K562 (cell line): Measurements from ENCODE around the gene MARCHF9. TPM values are rescaled to one million over a fixed set of nuclear protein-coding genes. Genes with fewer than 3 reads are reported as not detected.
A peak's percentile ranks its signal among the peaks of the same experiment; 100 is the strongest.

ENCODE experiments used
- ATAC-seq: fragments of 200-7000 bp; cut with Tn5 transposase; 3 replicates; pipeline ENCODE4 v1.9.1; 2020; ENCODE audit warnings: moderate library complexity
- BruUV-seq: library from RNA; stranded (reverse); fragments of 400-500 nt; replicated peaks from 2 replicates; lab custom pipeline; 2021; lab: Mats Ljungman, UMichigan
- CTCF ChIA-PET: fragments of 300-600 bp; formaldehyde crosslinking; extraction: SDS; loops from one replicate; lab custom pipeline; 2021; ENCODE audit warnings: low intra/inter-chr PET ratio; lab: Yijun Ruan, JAX
- POLR2A ChIA-PET: fragments of 300-600, 350-650 bp; sonication (Branson Sonifier 250); formaldehyde crosslinking; extraction: SDS; loops from one replicate; lab custom pipeline; 2021; ENCODE audit warnings: antibody characterized with exemption, inconsistent platforms; lab: Yijun Ruan, JAX
- DNase-seq, 4 experiments: peaks; one replicate each; pipeline versions ENCODE4 v3.0.0 to v3.0.0-alpha.2; 2011 to 2018; ENCODE audit warnings: low spot score in 3 of 4, mixed read lengths in 3 of 4; ENCODE audit errors: extremely low read depth in 1 of 4
- FAIRE-seq: peaks from 2 replicates; lab custom pipeline; 2011; peaks lifted over from hg19 to GRCh38; lab: Jason Lieb, UNC
- H2AFZ ChIP-seq: 2 replicates; pipeline ENCODE4 v1.6.0; 2011; ENCODE audit warnings: low read depth, low read length, control low read depth, inconsistent platforms
- H3K27ac ChIP-seq: fragments of 200-600 bp; 3 replicates; pipeline ENCODE4 v1.8.0; 2011; ENCODE audit warnings: low read depth, mild to moderate bottlenecking, control low read depth, inconsistent platforms, low read length, moderate library complexity, mixed read lengths; ENCODE audit errors: extremely low read depth
- H3K27me3 ChIP-seq, 2 experiments: fragments of 300-600 bp in 1 of 2; 2 replicates in 1 of 2; 3 replicates in 1 of 2; pipeline versions ENCODE4 v1.6.0 to v1.8.0; 2011; ENCODE audit warnings: inconsistent platforms in 2 of 2, low read length in 2 of 2, mild to moderate bottlenecking in 1 of 2, mixed read lengths in 1 of 2, moderate library complexity in 1 of 2; ENCODE audit not compliant: control insufficient read depth in 2 of 2, insufficient read depth in 2 of 2
- H3K36me3 ChIP-seq: fragments of 300-600 bp; 3 replicates; pipeline ENCODE4 v1.8.0; 2011; ENCODE audit warnings: mild to moderate bottlenecking, low read length, inconsistent platforms; ENCODE audit not compliant: control insufficient read depth, insufficient read depth
- H3K4me1 ChIP-seq, 2 experiments: fragments of 200-600 bp in 1 of 2; replicated peaks in 1 of 2; 2 replicates in 1 of 2; 3 replicates in 1 of 2; pipeline versions ENCODE4 v1.5.1 to v1.8.0; 2011; ENCODE audit warnings: inconsistent platforms in 2 of 2, low read length in 2 of 2, mild to moderate bottlenecking in 1 of 2, mixed read lengths in 1 of 2, moderate library complexity in 1 of 2; ENCODE audit not compliant: control insufficient read depth in 2 of 2, insufficient read depth in 2 of 2
- H3K4me2 ChIP-seq: 2 replicates; pipeline ENCODE4 v1.6.1; 2011; ENCODE audit warnings: low read length, control low read depth, inconsistent platforms, mixed read lengths; ENCODE audit not compliant: insufficient read depth
- H3K4me3 ChIP-seq: fragments of 200-600 bp; sonication (generic), shearing (Covaris generic); 2 replicates; pipeline ENCODE4 v1.5.1; 2016; ENCODE audit warnings: control low read depth, inconsistent platforms
- H3K79me2 ChIP-seq: fragments of 200-600 bp; 3 replicates; pipeline ENCODE4 v1.8.0; 2011; ENCODE audit warnings: low read length, inconsistent platforms; ENCODE audit not compliant: control insufficient read depth, insufficient read depth
- H3K9ac ChIP-seq, 2 experiments: 2 replicates each; pipeline versions ENCODE4 v1.6.0 to v1.6.1; 2011; ENCODE audit warnings: low read depth in 2 of 2, low read length in 2 of 2, control low read depth in 1 of 2, inconsistent platforms in 1 of 2, mild to moderate bottlenecking in 1 of 2, mixed read lengths in 1 of 2; ENCODE audit not compliant: insufficient read depth in 1 of 2
- H3K9me1 ChIP-seq: one replicate; pipeline ENCODE4 v1.6.0; 2011; ENCODE audit warnings: inconsistent platforms, mild to moderate bottlenecking, low read length, moderate library complexity; ENCODE audit not compliant: control insufficient read depth, insufficient read depth
- H3K9me3 ChIP-seq: replicated peaks from 2 replicates; pipeline ENCODE4 v1.5.1; 2011; ENCODE audit warnings: low read depth, low read length, inconsistent platforms; ENCODE audit not compliant: control insufficient read depth, insufficient read depth
- H4K20me1 ChIP-seq: replicated peaks from 2 replicates; pipeline ENCODE4 v1.6.1; 2011; ENCODE audit warnings: low read length, inconsistent platforms, mixed read lengths; ENCODE audit not compliant: control insufficient read depth, insufficient read depth
- ARNT ChIP-seq, 2 experiments: fragments of 450-650 bp; IDR thresholded peaks; 2 replicates each; pipeline ENCODE4 v1.6.1; 2016; ENCODE audit warnings: mild to moderate bottlenecking in 1 of 2
- CCNT2 ChIP-seq: IDR thresholded peaks from 2 replicates; pipeline ENCODE4 v1.6.1; 2011; ENCODE audit warnings: borderline replicate concordance, low read depth, mild to moderate bottlenecking, moderate library complexity, mixed read lengths, low read length; ENCODE audit not compliant: insufficient read length; ENCODE audit errors: extremely low read depth
- HDAC1 ChIP-seq, 2 experiments: fragments of 450-650 bp; IDR thresholded peaks; 2 replicates each; pipeline ENCODE4 v1.6.1; 2016 to 2017; ENCODE audit warnings: inconsistent platforms in 1 of 2, mild to moderate bottlenecking in 1 of 2, moderate library complexity in 1 of 2
- KLF13 ChIP-seq: fragments of 450-650 bp; IDR thresholded peaks from 2 replicates; pipeline ENCODE4 v1.6.1; 2016; ENCODE audit warnings: missing genetic modification characterization, low read depth, mild to moderate bottlenecking, missing compliant biosample characterization, moderate library complexity, borderline replicate concordance
- MAX ChIP-seq: sonication (generic); formaldehyde crosslinking; IDR thresholded peaks from 2 replicates; pipeline ENCODE4 v1.9.0; 2022; ENCODE audit warnings: mild to moderate bottlenecking, missing genetic modification reagents
- MXD1 ChIP-seq: fragments of 250-450 bp; sonication (Bioruptor Pico); IDR thresholded peaks from 2 replicates; pipeline ENCODE4 v1.8.0; 2021; ENCODE audit warnings: borderline replicate concordance, mild to moderate bottlenecking, moderate library complexity; ENCODE audit not compliant: poor library complexity, severe bottlenecking
- NR0B1 ChIP-seq: fragments of 450-650 bp; IDR thresholded peaks from one replicate; pipeline ENCODE4 v1.6.1; 2018; ENCODE audit warnings: mild to moderate bottlenecking, moderate library complexity; ENCODE audit not compliant: partially characterized antibody
- PRDM10 ChIP-seq: fragments of 450-650 bp; IDR thresholded peaks from 2 replicates; pipeline ENCODE4 v1.6.1; 2018; ENCODE audit not compliant: partially characterized antibody
- ZKSCAN3 ChIP-seq: fragments of 250-450 bp; sonication (Bioruptor Pico); IDR thresholded peaks from 2 replicates; pipeline ENCODE4 v1.4.0; 2020
- ZNF311 ChIP-seq: fragments of 250-450 bp; sonication (Bioruptor Pico); IDR thresholded peaks from 2 replicates; pipeline ENCODE4 v1.4.0; 2020; ENCODE audit warnings: mild to moderate bottlenecking, moderate library complexity
- ZNF354B ChIP-seq: fragments of 250-450 bp; sonication (Bioruptor Pico); IDR thresholded peaks from 2 replicates; pipeline ENCODE4 v1.4.0; 2020
- ZNF395 ChIP-seq: fragments of 200-800 bp; sonication (Bioruptor generic); IDR thresholded peaks from 2 replicates; pipeline ENCODE4 v1.6.1; 2017; ENCODE audit warnings: missing genetic modification characterization, missing compliant biosample characterization
- ZNF766 ChIP-seq: fragments of 200-800 bp; sonication (Bioruptor generic); conservative IDR thresholded peaks from 2 replicates; pipeline ENCODE4 v1.6.1; 2016; ENCODE audit warnings: missing genetic modification characterization, missing compliant biosample characterization
- WGBS: fragments of 100-300 bp; shearing (Covaris generic); methylation state at CpG from one replicate; pipeline ENCODE4 v1.1.6; 2016; ENCODE audit warnings: low coverage, mixed read lengths; ENCODE audit not compliant: insufficient coverage; ENCODE audit errors: missing lambda C conversion rate; 5-methylcytosine and 5-hydroxymethylcytosine counted together
- in situ Hi-C: fragments of 300-500 bp; cut with MboI; formaldehyde crosslinking; loops from 4 replicates; pipeline ENCODE4 v1.15.0; 2018; ENCODE audit warnings: inconsistent platforms, mixed read lengths
- intact Hi-C: fragments of 100-400 bp; cut with micrococcal nuclease; formaldehyde crosslinking; loops from 2 replicates; pipeline ENCODE4 v1.14.2; 2022
- polyA plus RNA-seq, 8 experiments: library from polyadenylated mRNA; depleted of rRNA in 4 of 8; stranded (reverse) in 5 of 8; unstranded in 3 of 8; fragments of >200 nt; fragmentation: Nextera tagmentation in 2 of 8; fragmentation: Illumina TruSeq in 1 of 8; extraction: Ambion mirVana in 2 of 8; extraction: Trizol in 1 of 8; gene quantifications; 2 replicates each; pipeline versions ENCODE4 v1.2.1 to v1.2.3, GENCODE V29; 2011 to 2014; ENCODE audit warnings: inconsistent platforms in 1 of 8, missing spikeins in 1 of 8
- total RNA-seq, 7 experiments: library from RNA; depleted of rRNA in 6 of 7; stranded (reverse); fragments of >200 nt in 6 of 7; fragmentation: Illumina TruSeq in 2 of 7; extraction: Trizol in 2 of 7; gene quantifications; 2 replicates each; pipeline versions ENCODE4 v1.2.1 to v1.2.3, GENCODE V29; 2011 to 2021; ENCODE audit warnings: low replicate concordance in 1 of 7

The MARCHF9 gene
- total and polyA plus RNA-seq, 9 of the 15 experiments (the other 6 are each of a cell fraction or from before 2014, with no cell fraction given) = 0.80 to 12.4 (median 6.2) TPM

GRCh38 chr12:57771236-57771872, 16.5 kb downstream of the MARCHF9 start:
- CTCF ChIA-PET = interaction anchor here (0.6 kb wide), 1 partner anchor 9 kb away, joined by 3 read pairs; no protein-coding TSS in a partner anchor
- peaks cover 27% of the 10 kb centered on the region for H3K79me2 ChIP-seq
- peaks cover 45% of the 10 kb centered on the region for H3K36me3 ChIP-seq
- H3K9me1 ChIP-seq = no peaks in the 10 kb centered on the region
- H3K27me3 ChIP-seq = no peaks in the 10 kb centered on the region
- H3K27ac ChIP-seq = peak overlapping the region; percentile 93
- H3K9ac ChIP-seq = peak overlapping the region; percentile 91 to 100
- WGBS = under 1% methylated on average over 16 of the region's 16 CpGs
- peak overlapping the region; percentile 71 for H3K4me3 ChIP-seq
- peak overlapping the region; percentile 98 for H2AFZ ChIP-seq
- H3K4me2 ChIP-seq = peak overlapping the region; percentile 99
- H3K4me1 ChIP-seq = peaks cover 23 to 34% of the 10 kb centered on the region in 2 experiments
- intact Hi-C loops (no loop called here), in situ Hi-C loops (no loop called here)
- FAIRE-seq (no peak), ATAC-seq (peak; percentile 80), DNase-seq (peak; percentile 90 to 97 (median 92))
- H4K20me1 ChIP-seq = no peaks in the 10 kb centered on the region
- POLR2A ChIA-PET = interaction anchor here (0.6 to 1.6 kb wide), 10 partner anchors 8 to 219 kb away, joined by 3 to 11 read pairs (median 6); partner anchors contain the start of genes CDK4 and TSFM
- H3K9me3 ChIP-seq = no peaks in the 10 kb centered on the region
- TSS peak; percentile 78 for BruUV-seq
- TF ChIP-seq MAX (CRISPR knock-in tag) (no peak), HDAC1 (IDR thresholded peaks at IDR 0.05) (no peak), PRDM10 (peak; percentile 95), ZNF766 (0 out of 2 replicates have a peak, but pooled peaks have one; percentile 23), NR0B1 (no peak), CCNT2 (peak; percentile 9), ZKSCAN3 (CRISPR knock-in tag) (no peak), ZNF354B (CRISPR knock-in tag) (0 out of 2 replicates have a peak, but pooled peaks have one; percentile 0), MXD1 (CRISPR knock-in tag) (no peak), ZNF395 (peak; percentile 19), KLF13 (tag) (peak; percentile 88; the same call in 1 of the 2 replicates), ZNF311 (no peak), ARNT (IDR thresholded peaks at IDR 0.05) (0 out of 4 replicates have a peak, but pooled peaks of 1 of the 2 experiments have one; percentile 43)
